NAMALWA (cell line): ENCODE data around the gene PTGR3.

Experiments
- DNase-seq: peaks from one replicate; pipeline ENCODE4 v3.0.0-alpha.2; 2015; ENCODE audit warnings: low spot score

PTGR3 gene

DNA sequence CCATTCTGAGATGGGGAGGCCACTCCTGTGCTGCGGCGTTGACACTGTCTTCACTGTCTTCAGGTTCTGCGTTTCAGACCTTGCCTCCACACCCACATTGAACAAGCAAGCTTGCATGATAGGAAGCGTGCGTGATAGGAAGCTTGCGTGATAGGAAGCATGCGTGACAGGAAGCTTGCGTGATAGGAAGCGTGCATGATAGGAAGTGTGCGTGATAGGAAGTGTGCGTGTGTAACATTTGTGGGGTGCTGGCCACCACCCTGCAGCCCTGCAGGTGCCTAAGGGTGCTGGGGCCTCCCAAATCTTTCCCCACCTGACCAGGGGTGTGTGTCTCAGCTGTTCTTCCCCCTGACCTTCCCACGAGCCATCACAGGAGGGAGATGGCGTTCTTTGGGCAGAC, 27.0 kb upstream of the PTGR3 start:
- no peak for DNase-seq

DNA sequence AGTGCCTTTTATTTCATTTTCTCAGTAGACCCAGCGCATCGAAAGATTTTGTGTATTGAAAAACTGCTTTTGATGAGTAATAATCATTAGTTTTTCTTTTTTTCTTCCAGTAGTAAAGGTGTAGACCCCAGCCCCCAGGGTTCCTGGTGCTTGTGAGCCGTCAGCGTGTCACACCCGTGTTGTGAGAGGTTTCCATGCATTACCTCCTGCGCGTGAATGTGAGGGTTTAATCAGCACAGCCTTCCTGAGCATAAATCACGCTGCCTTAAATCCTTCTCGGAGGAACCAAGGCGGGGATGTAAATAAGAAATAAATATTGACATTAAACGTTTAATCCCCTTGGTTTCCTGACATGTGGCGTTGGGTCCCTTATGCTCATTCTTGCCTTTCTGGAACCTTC, 26.0 kb upstream of the PTGR3 start:
- no peak for DNase-seq

GRCh38 chr18:75231053-75231406, 22.1 kb upstream of the PTGR3 start:
- no peak for DNase-seq

DNA sequence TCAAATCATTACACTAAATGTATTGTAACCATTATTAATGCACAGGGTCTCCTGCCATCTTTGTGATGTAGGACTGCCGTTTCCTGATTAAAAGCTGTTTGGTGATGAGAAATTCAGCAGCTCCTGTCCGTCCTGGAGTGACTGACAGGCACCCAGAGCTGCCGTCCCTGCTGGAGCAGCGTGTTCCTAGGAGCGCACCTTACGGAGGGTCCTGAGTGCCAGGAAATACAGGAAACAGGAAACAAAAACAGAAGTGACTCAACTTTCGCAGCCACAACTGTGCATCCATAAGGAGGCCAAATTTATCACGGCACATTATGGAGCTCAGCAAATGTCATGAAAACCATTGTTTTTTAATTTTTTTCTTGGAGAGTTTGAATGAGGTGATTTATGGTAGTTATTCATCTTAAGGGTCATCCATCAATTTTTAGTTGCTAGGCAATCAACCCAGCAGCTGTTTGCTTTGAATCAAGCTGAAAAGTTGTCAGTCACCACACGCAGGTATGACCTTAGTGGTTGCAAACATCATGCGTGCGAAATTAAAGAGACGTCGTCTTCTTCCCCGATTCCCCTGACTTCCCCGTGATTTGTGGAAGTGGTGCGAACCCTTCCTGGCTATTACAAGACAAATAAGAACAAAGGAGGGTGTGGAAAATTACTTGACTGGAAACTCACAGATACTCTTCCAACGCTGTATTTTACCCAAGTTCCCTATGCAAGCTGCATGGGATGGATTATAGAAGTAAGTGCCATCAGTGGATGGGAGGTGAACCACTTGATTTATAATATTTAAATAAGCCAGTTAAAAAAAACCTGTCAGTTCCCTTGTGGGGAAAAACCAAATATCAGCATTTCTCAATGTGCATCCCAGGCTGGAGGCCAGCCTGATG, 21.5 kb upstream of the PTGR3 start:
- no peak for DNase-seq

GRCh38 chr18:75229437-75229836, 20.5 kb upstream of the PTGR3 start:
- DNase-seq: no peak

DNA sequence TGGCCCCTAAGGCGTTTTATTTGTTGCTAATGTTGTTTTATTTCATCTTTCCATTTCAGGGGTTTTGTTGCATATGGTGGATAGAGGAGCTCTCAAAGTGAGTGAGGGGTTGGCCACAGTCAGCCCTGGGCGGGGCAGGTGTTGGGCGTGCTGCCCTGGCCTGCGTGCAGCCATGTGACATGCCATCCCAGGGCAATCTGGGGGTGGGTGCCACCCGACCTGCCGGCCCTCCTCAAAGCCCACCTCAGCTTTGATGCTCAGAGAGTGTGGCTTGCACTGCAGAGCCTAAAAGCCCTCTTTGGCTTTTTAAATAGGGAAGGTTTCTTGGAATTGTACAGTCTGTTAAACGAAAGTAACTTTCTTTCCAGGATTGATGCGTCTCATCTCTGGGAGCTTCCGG, 20.0 kb upstream of the PTGR3 start:
- no peak for DNase-seq

GRCh38 chr18:75227535-75228296, 18.8 kb upstream of the PTGR3 start:
- no peak for DNase-seq

DNA sequence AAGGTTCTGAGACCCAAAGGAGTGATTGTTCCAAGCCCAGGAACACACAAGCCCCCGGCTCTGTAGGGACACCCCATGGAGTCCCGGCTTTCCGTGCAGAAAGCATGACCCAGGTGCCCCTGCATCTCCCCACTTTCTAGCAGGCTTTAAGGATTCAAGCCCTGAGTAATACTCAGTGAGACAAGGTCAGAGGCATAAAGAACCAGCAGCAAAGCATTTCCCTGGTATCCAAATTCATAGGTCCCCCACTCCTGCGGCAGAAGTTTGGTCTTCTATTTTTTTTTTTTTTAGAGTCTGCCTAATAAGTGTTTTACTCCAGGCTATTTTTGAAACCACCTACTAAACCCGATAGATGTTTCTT, 18.0 kb upstream of the PTGR3 start:
- DNase-seq: no peak

GRCh38 chr18:75226286-75226955, 17.5 kb upstream of the PTGR3 start:
- no peak for DNase-seq

DNA sequence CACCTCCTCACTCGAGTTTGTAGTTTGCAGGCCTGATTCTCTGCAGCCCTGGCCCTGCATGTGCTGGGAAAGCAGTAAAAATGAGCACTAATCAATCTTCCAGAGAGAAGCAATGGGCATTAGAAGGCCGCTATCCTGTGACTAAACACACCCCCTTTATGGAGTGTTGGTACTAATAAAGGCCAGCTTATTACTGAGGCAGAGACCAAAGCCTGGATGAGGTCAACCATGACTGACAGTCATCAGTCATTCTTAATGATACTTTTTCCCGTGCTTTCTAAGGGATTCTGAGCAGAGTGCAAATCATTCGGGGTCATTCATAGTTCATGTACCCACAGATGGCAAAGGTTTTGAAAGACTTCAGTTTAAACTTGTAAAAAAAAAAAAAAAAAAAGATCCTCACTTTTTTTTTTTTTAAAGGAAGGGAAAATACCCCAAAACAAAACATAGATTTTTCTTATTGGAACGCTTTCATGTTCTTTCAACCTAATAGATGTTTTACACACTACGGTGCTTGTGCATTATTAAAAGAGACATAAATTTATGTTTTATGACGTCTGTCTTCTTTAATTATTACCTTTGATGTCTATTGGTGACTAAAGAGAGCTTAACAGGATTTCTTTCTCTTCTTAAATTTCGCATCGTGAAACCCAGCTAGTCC, 14.9 kb upstream of the PTGR3 start:
- no peak for DNase-seq

DNA sequence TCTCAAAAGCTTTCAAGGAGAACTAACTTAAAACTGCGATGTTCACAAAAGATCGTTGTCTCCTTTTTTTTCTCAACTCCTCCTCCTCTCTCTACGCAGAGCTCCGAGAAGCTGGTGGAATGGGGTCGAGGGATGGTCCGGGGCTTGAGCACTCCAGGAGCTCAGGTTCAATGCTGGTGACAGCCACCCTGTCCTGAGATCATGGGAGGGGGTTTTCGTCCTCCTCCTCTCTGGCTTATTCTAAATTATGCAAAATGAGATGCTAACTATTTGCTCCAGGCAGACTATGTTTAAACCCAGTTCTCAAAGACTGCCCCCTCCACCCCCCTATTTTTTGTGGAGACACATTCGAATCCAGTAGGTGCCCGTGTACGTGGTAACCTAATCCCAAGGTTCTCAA, 13.5 kb upstream of the PTGR3 start:
- no peak for DNase-seq

DNA sequence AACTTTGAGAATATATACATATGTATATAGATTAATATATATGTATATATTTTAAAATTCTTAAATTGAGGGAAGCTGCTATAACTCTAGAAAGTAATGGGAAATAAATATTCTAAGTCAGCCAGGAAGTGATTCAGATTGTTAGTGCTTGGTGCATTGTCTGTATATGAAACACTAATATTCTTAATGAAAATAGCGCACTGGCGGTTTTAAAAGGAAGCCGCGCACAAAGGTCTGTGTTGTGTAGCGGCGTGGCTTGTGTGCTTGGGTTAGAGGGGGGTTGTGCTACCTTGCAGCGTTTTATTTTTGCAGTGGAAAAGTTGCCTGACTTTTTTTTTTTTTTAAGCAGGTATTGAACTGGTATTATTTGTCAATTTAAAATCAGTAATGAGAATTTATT, 13.0 kb upstream of the PTGR3 start:
- no peak for DNase-seq

- DNase-seq: no peak
Measured at GRCh38 chr18:75221397-75221796, 12.5 kb upstream of the PTGR3 start.

DNA sequence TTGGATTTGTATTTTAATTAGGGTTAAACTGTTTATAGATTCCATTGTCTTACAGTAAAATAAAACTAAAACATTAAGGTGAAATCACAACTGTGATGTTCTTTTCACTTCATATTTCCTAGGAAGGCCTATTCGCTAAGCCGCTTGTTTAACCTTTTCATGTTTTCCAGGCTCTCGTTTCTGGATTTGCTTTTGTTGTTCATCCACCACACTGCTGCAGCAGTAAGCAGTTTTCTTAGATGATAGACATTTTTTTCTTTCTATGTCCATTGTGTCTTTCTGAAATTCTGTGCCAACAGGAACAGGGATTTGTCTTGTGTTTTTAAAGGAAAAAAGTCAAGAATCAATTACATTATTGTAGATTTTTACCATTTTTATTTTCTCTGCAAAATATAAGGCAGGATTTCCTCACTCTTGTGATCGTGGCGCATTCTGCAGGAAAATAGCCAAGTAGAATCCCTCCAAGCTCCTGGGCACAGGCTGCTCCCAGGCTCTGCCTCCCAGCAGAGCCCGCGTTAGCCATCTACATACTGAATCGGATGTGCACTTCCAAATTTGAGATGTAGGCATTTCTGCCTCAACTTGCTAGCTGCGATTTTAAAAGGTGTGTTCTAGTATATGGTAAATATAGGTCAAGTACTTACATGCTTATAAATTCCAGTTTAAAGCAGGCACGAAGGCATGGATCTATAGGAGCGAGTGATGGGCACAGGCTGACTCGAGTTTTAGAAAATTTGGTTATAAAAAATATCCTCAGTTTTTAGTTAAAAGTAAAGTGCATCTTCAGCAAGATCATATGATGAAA, 11.8 kb upstream of the PTGR3 start:
- no peak for DNase-seq

GRCh38 chr18:75219745-75220375, 10.9 kb upstream of the PTGR3 start:
- no peak for DNase-seq

DNA sequence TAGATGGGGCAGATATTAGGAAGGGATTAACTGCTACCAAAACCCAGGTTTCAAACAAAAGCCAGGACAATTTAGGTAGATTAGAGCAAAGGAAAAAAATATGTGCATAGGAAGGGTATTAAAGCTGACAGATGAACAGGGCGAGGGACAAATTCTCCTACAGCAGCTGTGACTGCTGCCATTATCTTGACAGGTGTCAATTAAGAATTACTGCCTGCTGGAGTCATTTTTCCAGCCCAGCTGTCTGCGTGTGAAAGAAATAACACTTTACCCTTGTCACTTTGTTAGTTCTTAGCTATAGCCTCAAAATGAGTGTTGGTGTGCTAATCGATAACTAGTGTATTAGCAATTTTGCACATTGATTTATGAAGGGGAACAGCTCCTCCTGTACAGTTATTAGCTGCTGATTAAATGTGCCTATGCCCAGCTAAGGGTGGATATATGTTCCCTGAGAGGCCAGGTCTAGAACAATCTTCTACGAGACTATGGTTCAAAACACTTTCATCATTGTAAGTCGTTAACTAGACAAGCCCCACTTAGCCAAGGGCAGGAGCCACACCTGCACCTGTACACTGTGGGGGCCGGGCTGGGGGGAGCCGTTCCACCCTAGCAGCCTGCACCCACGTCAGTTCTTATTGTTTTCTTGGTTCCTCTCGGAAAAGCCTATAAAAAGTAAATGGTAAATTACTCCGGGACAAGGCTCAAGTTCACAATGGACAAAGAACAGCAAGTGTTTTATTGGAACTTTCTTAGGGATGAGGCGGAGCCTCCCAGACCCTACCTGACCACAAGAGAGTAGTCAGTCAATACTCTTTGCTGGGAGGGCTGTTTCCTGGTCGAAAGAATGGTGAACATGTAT, 9.4 kb upstream of the PTGR3 start:
- no peak for DNase-seq

- no peak for DNase-seq
Measured at GRCh38 chr18:75216911-75217689, 8.2 kb upstream of the PTGR3 start.

DNA sequence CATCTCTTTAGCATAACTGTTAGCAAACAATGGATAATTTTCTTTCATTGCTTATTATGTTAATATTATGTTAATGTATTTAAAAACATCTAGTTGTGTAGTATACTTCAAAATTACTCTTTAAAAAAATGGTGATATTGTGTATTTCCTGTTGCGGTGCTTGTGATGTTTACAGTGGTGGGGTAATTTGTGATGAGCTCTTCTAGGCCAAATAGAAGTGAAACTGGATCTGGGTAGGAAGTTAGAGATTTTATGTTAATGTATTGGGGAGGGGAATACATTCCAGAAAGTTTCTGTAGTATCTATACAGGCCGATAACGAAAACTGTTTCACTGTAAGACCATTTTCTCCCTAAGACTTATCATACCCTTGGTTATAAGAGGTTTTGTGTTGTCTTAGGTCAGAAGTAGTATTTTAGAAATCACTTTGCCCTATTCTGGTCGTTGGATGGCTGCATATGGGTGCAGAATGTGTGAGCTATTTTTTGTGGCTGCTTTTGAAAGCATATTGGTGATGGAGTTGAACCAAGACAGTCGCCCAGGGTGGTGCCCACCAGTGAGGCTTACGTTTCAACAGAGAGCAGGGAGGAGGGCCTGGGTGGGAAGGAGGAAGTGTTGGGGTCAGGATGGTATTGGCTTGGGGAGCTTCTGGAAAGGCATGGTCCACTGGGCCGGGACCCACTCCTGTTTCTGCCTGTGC, 7.4 kb upstream of the PTGR3 start:
- no peak for DNase-seq

DNA sequence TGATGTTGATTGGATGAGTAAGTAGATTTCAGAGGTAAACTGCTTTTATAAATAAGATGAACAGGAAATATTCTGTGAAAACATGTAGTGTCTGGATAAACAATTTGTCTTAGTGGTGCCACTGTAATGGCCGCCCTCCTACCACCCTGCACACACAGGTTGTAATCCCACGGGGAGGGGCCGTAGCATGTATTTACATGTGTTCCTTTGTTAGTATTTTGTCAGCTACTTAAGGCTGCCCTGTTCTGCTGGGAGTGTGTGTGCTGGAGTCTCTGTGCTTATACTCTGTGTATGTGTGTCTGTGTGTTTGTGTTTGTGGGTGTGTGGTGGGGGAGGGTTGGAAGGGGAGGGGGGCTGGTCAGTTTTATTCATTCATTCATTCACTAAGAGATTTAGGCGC, 6.7 kb upstream of the PTGR3 start:
- DNase-seq: no peak
